ENCODE results near the gene PC. TPM values are rescaled to one million over a fixed set of nuclear protein-coding genes. Genes with fewer than 3 reads are reported as not detected.

The PC gene
- total RNA-seq, 1 donor from 2014 or later = 9.5 TPM

GRCh38 chr11:66854231-66854661, 103.9 kb downstream of the PC start:
- no peak for DNase-seq

- DNase-seq = no peak
These were observed 104.6 kb downstream of the PC start for GRCh38 chr11:66853242-66854229.

GRCh38 chr11:66852466-66853241, 105.5 kb downstream of the PC start:
- DNase-seq = no peak

- no peak for DNase-seq
These were observed 106.3 kb downstream of the PC start for GRCh38 chr11:66851698-66852465.

- DNase-seq = no peak
These were observed 107.0 kb downstream of the PC start for GRCh38 chr11:66851239-66851596.

- no peak for DNase-seq
These were observed 107.5 kb downstream of the PC start for GRCh38 chr11:66850588-66851238.

GRCh38 chr11:66850235-66850587, 108.0 kb downstream of the PC start:
- DNase-seq = no peak

GRCh38 chr11:66849501-66850234, 108.5 kb downstream of the PC start:
- no peak for DNase-seq

GRCh38 chr11:66848671-66849500, 109.3 kb downstream of the PC start:
- DNase-seq = no peak

- no peak for DNase-seq
These were observed 110.5 kb downstream of the PC start for GRCh38 chr11:66847461-66848232.

GRCh38 chr11:66846671-66847091, 111.5 kb downstream of the PC start:
- DNase-seq = no peak

- no peak for DNase-seq
These were observed 112.3 kb downstream of the PC start for GRCh38 chr11:66845876-66846212.

- DNase-seq = no peak
These were observed 112.9 kb downstream of the PC start for GRCh38 chr11:66845143-66845875.

GRCh38 chr11:66844496-66845142, 113.6 kb downstream of the PC start:
- DNase-seq = no peak

- DNase-seq = no peak
These were observed 114.2 kb downstream of the PC start for GRCh38 chr11:66843776-66844495.

GRCh38 chr11:66842896-66843775, 115.0 kb downstream of the PC start, which contains the start of gene RCE1:
Gene RCE1 (plus strand): TSS chr11:66843441. CDS start chr11:66843456, 15 bp downstream.
- DNase-seq = peak; percentile 76

GRCh38 chr11:66842501-66842895, 115.7 kb downstream of the PC start:
- DNase-seq = no peak
